Astrocyte of the spinal cord (primary cell): Measurements from ENCODE around the gene BCL2L12.
"Not testable (repeated sequence)": the region's sequence is repeated elsewhere in the genome, so short reads cannot be mapped to it uniquely, and the experiment has no call there.

ENCODE experiments used
- DNase-seq: peaks from one replicate; pipeline ENCODE4 v3.0.0; 2011; ENCODE audit warnings: low read depth, low spot score
- H3K4me3 ChIP-seq: 2 replicates; pipeline ENCODE4 v1.5.1; 2011; ENCODE audit warnings: low read depth, mild to moderate bottlenecking, low read length, moderate library complexity
- CTCF ChIP-seq: IDR thresholded peaks from 2 replicates; pipeline ENCODE4 v1.5.1; 2012; ENCODE audit warnings: low read depth, mild to moderate bottlenecking, low read length, inconsistent platforms
- in situ Hi-C: cut with HindIII; loops from 2 replicates; pipeline ENCODE4 v1.10.0; 2017; ENCODE audit warnings: low sequenced_read_pairs

The BCL2L12 gene

GRCh38 chr19:49629659-49630058, 36.1 kb upstream of the BCL2L12 start:
- in situ Hi-C loops: no loop called here
- TF ChIP-seq CTCF: no peak
- no peak for DNase-seq
- no peak overlapping the region for H3K4me3 ChIP-seq

GRCh38 chr19:49631014-49631588, 34.6 kb upstream of the BCL2L12 start:
- no peak for TF ChIP-seq CTCF
- DNase-seq: no peak
- in situ Hi-C loops: no loop called here
- H3K4me3 ChIP-seq: no peak overlapping the region

GRCh38 chr19:49631610-49632192, 34.0 kb upstream of the BCL2L12 start:
- in situ Hi-C loops: no loop called here
- TF ChIP-seq CTCF: no peak
- no peak for DNase-seq
- no peak overlapping the region for H3K4me3 ChIP-seq

- no peak for DNase-seq
- H3K4me3 ChIP-seq: no peak overlapping the region
- in situ Hi-C loops: no loop called here
- no peak for TF ChIP-seq CTCF
Measured at GRCh38 chr19:49632576-49632975, 33.2 kb upstream of the BCL2L12 start.

GRCh38 chr19:49633273-49633672, 32.5 kb upstream of the BCL2L12 start:
- H3K4me3 ChIP-seq, in situ Hi-C loops, DNase-seq: not testable (repeated sequence)

GRCh38 chr19:49635530-49636232, 30.1 kb upstream of the BCL2L12 start:
- in situ Hi-C loops: no loop called here
- no peak overlapping the region for H3K4me3 ChIP-seq
- peak; percentile 8 for TF ChIP-seq CTCF
- DNase-seq: no peak

- no peak for DNase-seq
- in situ Hi-C loops: no loop called here
- no peak overlapping the region for H3K4me3 ChIP-seq
- no peak for TF ChIP-seq CTCF
Measured at GRCh38 chr19:49636233-49636932, 29.4 kb upstream of the BCL2L12 start.
